HepG2 (cell line): ENCODE data around the gene DSTN. TPM values are rescaled to one million over a fixed set of nuclear protein-coding genes. Genes with fewer than 3 reads are reported as not detected.

Experiments used
- CTCF ChIP-seq: sonication (generic); formaldehyde crosslinking; IDR thresholded peaks from 2 replicates; pipeline ENCODE4 v1.5.0; 2020; ENCODE audit warnings: mild to moderate bottlenecking, missing genetic modification reagents, moderate library complexity
- FUBP1 ChIP-seq: sonication (generic); formaldehyde crosslinking; IDR thresholded peaks from 2 replicates; pipeline ENCODE4 v1.5.1; 2020; ENCODE audit warnings: missing genetic modification reagents, mild to moderate bottlenecking, borderline replicate concordance
- POLR2A ChIP-seq, 2 experiments: IDR thresholded peaks; 2 replicates each; pipeline ENCODE4 v1.6.1; 2011; ENCODE audit warnings: low read depth in 2 of 2, low read length in 2 of 2, mild to moderate bottlenecking in 1 of 2, moderate library complexity in 1 of 2; ENCODE audit not compliant: insufficient read depth in 1 of 2
- RBM22 ChIP-seq: fragments of 200-400 bp; formaldehyde crosslinking; optimal IDR thresholded peaks from 2 replicates; pipeline ENCODE3; 2017; ENCODE audit warnings: mild to moderate bottlenecking, low read length, moderate library complexity
- RBM39 ChIP-seq: fragments of 200-400 bp; formaldehyde crosslinking; IDR thresholded peaks from one replicate; pipeline ENCODE4 v1.6.1; 2018; ENCODE audit warnings: antibody characterized with exemption, mild to moderate bottlenecking, low read depth, low read length; ENCODE audit not compliant: poor library complexity, severe bottlenecking
- RNF219 ChIP-seq: sonication (generic); formaldehyde crosslinking; IDR thresholded peaks from 2 replicates; pipeline ENCODE4 v1.5.0; 2020; ENCODE audit warnings: mild to moderate bottlenecking, missing genetic modification reagents
- RXRB ChIP-seq: IDR thresholded peaks from 2 replicates; pipeline ENCODE4 v1.6.1; 2016; ENCODE audit warnings: borderline replicate concordance, missing genetic modification reagents, missing compliant biosample characterization
- SIN3B ChIP-seq: fragments of 150-350 bp; IDR thresholded peaks from 2 replicates; pipeline ENCODE4 v1.6.1; 2014; ENCODE audit warnings: low read length
- SMYD3 ChIP-seq: sonication (generic); formaldehyde crosslinking; IDR thresholded peaks from 2 replicates; pipeline ENCODE4 v1.8.1; 2023; ENCODE audit warnings: mild to moderate bottlenecking, missing genetic modification reagents
- SP4 ChIP-seq: sonication (generic); formaldehyde crosslinking; IDR thresholded peaks from 2 replicates; pipeline ENCODE4 v1.8.1; 2023; ENCODE audit warnings: mild to moderate bottlenecking, missing genetic modification reagents
- TRIM22 ChIP-seq: fragments of 450-650 bp; IDR thresholded peaks from 2 replicates; pipeline ENCODE4 v1.6.1; 2017
- XRCC5 ChIP-seq: fragments of 200-400 bp; formaldehyde crosslinking; optimal IDR thresholded peaks from 2 replicates; pipeline ENCODE3; 2017; ENCODE audit warnings: mild to moderate bottlenecking, low read length
- ZBTB8A ChIP-seq: sonication (generic); formaldehyde crosslinking; IDR thresholded peaks from 2 replicates; pipeline ENCODE4 v1.4.0; 2020; ENCODE audit warnings: mild to moderate bottlenecking, low read depth, missing genetic modification reagents, borderline replicate concordance
- ZNF124 ChIP-seq: sonication (generic); formaldehyde crosslinking; IDR thresholded peaks from 2 replicates; pipeline ENCODE4 v1.4.0; 2020; ENCODE audit warnings: missing genetic modification reagents
- ZNF274 ChIP-seq: sonication (generic); formaldehyde crosslinking; IDR thresholded peaks from 2 replicates; pipeline ENCODE4 v1.5.1; 2020; ENCODE audit warnings: mild to moderate bottlenecking, missing genetic modification reagents
- ZNF280B ChIP-seq: sonication (generic); formaldehyde crosslinking; IDR thresholded peaks from 2 replicates; pipeline ENCODE4 v1.5.0; 2020; ENCODE audit warnings: missing genetic modification reagents, mild to moderate bottlenecking, borderline replicate concordance
- ZNF639 ChIP-seq: conservative IDR thresholded peaks from 2 replicates; pipeline ENCODE4 v1.6.1; 2018; ENCODE audit warnings: missing genetic modification reagents
- ZNF720 ChIP-seq: sonication (generic); formaldehyde crosslinking; IDR thresholded peaks from 2 replicates; pipeline ENCODE4 v1.4.0; 2020; ENCODE audit warnings: missing genetic modification reagents
- ZNF737 ChIP-seq: sonication (generic); formaldehyde crosslinking; IDR thresholded peaks from 2 replicates; pipeline ENCODE4 v1.5.0; 2020; ENCODE audit warnings: missing genetic modification reagents, mild to moderate bottlenecking, borderline replicate concordance
- ZSCAN25 ChIP-seq: sonication (generic); formaldehyde crosslinking; IDR thresholded peaks from 2 replicates; pipeline ENCODE4 v1.8.0; 2022; ENCODE audit warnings: mild to moderate bottlenecking, missing genetic modification reagents
- polyA plus RNA-seq, 8 experiments: library from polyadenylated mRNA; depleted of rRNA in 3 of 8; stranded (reverse) in 7 of 8; unstranded in 1 of 8; fragments of >200 nt; fragmentation: Illumina TruSeq in 4 of 8; extraction: Trizol in 4 of 8; gene quantifications; 2 replicates each; pipeline versions ENCODE4 v1.2.1 to v1.2.3, GENCODE V29; 2011 to 2016; ENCODE audit warnings: low read depth in 4 of 8, missing spikeins in 1 of 8, mixed read lengths in 1 of 8; ENCODE audit not compliant: insufficient read depth in 1 of 8
- total RNA-seq, 5 experiments: library from RNA; depleted of rRNA; stranded (reverse); fragments of >200 nt; fragmentation: Illumina TruSeq; extraction: Trizol; gene quantifications; 2 replicates each; pipeline ENCODE4 v1.2.3, GENCODE V29; 2016; ENCODE audit warnings: low read depth in 1 of 5

The DSTN gene
- total and polyA plus RNA-seq, 2 of the 13 experiments (the other 11 are each of a cell fraction or from before 2014, with no cell fraction given), result 27.6 to 106 TPM

- no peak for TF ChIP-seq ZNF639 (CRISPR knock-in tag)
- no peak for TF ChIP-seq SIN3B
- TF ChIP-seq CTCF (CRISPR knock-in tag), result 0 out of 2 replicates have a peak, but pooled peaks have one; percentile 6
- TF ChIP-seq ZNF124 (CRISPR knock-in tag), result no peak
- TF ChIP-seq ZNF280B (CRISPR knock-in tag), result no peak
- no peak for TF ChIP-seq XRCC5
- no peak for TF ChIP-seq ZNF720 (CRISPR knock-in tag)
- no peak for TF ChIP-seq SMYD3 (CRISPR knock-in tag)
- TF ChIP-seq ZNF274 (CRISPR knock-in tag), result no peak
- peak; percentile 35 for TF ChIP-seq RBM22
- no peak for TF ChIP-seq SP4 (CRISPR knock-in tag)
- TF ChIP-seq RBM39, result peak; percentile 61
- no peak for TF ChIP-seq FUBP1
- TF ChIP-seq TRIM22, result no peak
- TF ChIP-seq RXRB (CRISPR knock-in tag), result no peak
- TF ChIP-seq ZBTB8A (CRISPR knock-in tag), result no peak
- no peak for TF ChIP-seq ZNF737 (CRISPR knock-in tag)
- no peak for TF ChIP-seq RNF219 (CRISPR knock-in tag)
- TF ChIP-seq POLR2A (IDR thresholded peaks at IDR 0.05; ENCODE audit: insufficient read depth in 1 of 2, low read depth in 2 of 2, low read length in 2 of 2), result peak; percentile 23 to 31; a peak in 2 of 4 replicates
- TF ChIP-seq ZSCAN25 (CRISPR knock-in tag), result 0 out of 2 replicates have a peak, but pooled peaks have one; percentile 34
Measured at GRCh38 chr20:17614176-17614811, 44.4 kb downstream of the DSTN start (continued).
